Keratinocyte (primary cell): ENCODE data around the gene ADGRG6. TPM values are rescaled to one million over a fixed set of nuclear protein-coding genes. Genes with fewer than 3 reads are reported as not detected.

Experiments
- DNase-seq: peaks from one replicate; pipeline ENCODE4 v3.0.0-alpha.2; 2011; ENCODE audit warnings: low read depth, missing footprints, low spot score
- FAIRE-seq: peaks from 2 replicates; lab custom pipeline; 2011; peaks lifted over from hg19 to GRCh38; lab: Jason Lieb, UNC
- H2AFZ ChIP-seq: 2 replicates; pipeline ENCODE4 v1.6.0; 2012; ENCODE audit warnings: low read length, control low read depth, inconsistent platforms; ENCODE audit not compliant: control insufficient read depth
- H3K27ac ChIP-seq: 2 replicates; pipeline ENCODE4 v1.5.1; 2011; ENCODE audit warnings: low read length; ENCODE audit not compliant: control insufficient read depth, insufficient read depth
- H3K27me3 ChIP-seq: 3 replicates; pipeline ENCODE4 v1.6.0; 2011; ENCODE audit warnings: low read length; ENCODE audit not compliant: control insufficient read depth, insufficient read depth; ENCODE audit errors: extremely low read depth
- H3K36me3 ChIP-seq, 2 experiments: 2 replicates in 1 of 2; 3 replicates in 1 of 2; pipeline ENCODE4 v1.5.1; 2011; ENCODE audit warnings: low read length in 2 of 2, mild to moderate bottlenecking in 1 of 2; ENCODE audit not compliant: control insufficient read depth in 2 of 2, insufficient read depth in 2 of 2; ENCODE audit errors: extremely low read depth in 1 of 2
- H3K4me1 ChIP-seq: 3 replicates; pipeline ENCODE4 v1.5.1; 2011; ENCODE audit warnings: low read length; ENCODE audit not compliant: control insufficient read depth, insufficient read depth; ENCODE audit errors: extremely low read depth
- H3K4me2 ChIP-seq: 3 replicates; pipeline ENCODE4 v1.6.0; 2011; ENCODE audit warnings: low read depth, low read length; ENCODE audit not compliant: control insufficient read depth, insufficient read depth; ENCODE audit errors: extremely low read depth
- H3K4me3 ChIP-seq, 3 experiments: fragments of 200-600 bp in 1 of 3; sonication (generic) in 1 of 3; 2 replicates in 2 of 3; 3 replicates in 1 of 3; pipeline ENCODE4 v1.5.1; 2011 to 2016; ENCODE audit warnings: low read length in 3 of 3, mild to moderate bottlenecking in 3 of 3, control low read depth in 2 of 3, inconsistent platforms in 1 of 3, low read depth in 1 of 3, mixed read lengths in 1 of 3, mixed run types in 1 of 3, moderate library complexity in 1 of 3; ENCODE audit not compliant: control insufficient read depth in 2 of 3, insufficient read depth in 2 of 3; ENCODE audit errors: extremely low read depth in 1 of 3
- H3K79me2 ChIP-seq: 2 replicates; pipeline ENCODE4 v1.6.0; 2012; ENCODE audit warnings: low read length; ENCODE audit not compliant: control insufficient read depth, insufficient read depth
- H3K9ac ChIP-seq: 3 replicates; pipeline ENCODE4 v1.6.0; 2011; ENCODE audit warnings: low read length; ENCODE audit not compliant: control insufficient read depth, insufficient read depth; ENCODE audit errors: extremely low read depth
- H3K9me1 ChIP-seq: 3 replicates; pipeline ENCODE4 v1.6.0; 2011; ENCODE audit warnings: low read length; ENCODE audit not compliant: control insufficient read depth, insufficient read depth; ENCODE audit errors: extremely low read depth
- H3K9me3 ChIP-seq: 2 replicates; pipeline ENCODE4 v1.5.1; 2012; ENCODE audit warnings: low read depth, low read length; ENCODE audit not compliant: control insufficient read depth
- H4K20me1 ChIP-seq: 3 replicates; pipeline ENCODE4 v1.6.0; 2011; ENCODE audit warnings: low read length; ENCODE audit not compliant: control insufficient read depth, insufficient read depth; ENCODE audit errors: extremely low read depth
- EZH2 ChIP-seq: IDR thresholded peaks from one replicate; pipeline ENCODE4 v1.6.1; 2012; ENCODE audit warnings: inconsistent platforms, mild to moderate bottlenecking, low read length, moderate library complexity
- dilution Hi-C: fragments of 300-500 bp; cut with MboI; formaldehyde crosslinking; loops from one replicate; pipeline ENCODE4 v1.7.0; 2020; ENCODE audit warnings: low sequenced_read_pairs; ENCODE audit not compliant: extremely low pct_ligation_motif_present
- polyA plus RNA-seq, 5 experiments: library from polyadenylated mRNA; depleted of rRNA in 3 of 5; stranded (reverse) in 3 of 5; stranded (forward) in 1 of 5; unstranded in 1 of 5; fragments of >200 nt; gene quantifications; 1 replicate in 1 of 5; 2 replicates in 3 of 5; 3 replicates in 1 of 5; pipeline versions ENCODE4 v1.2.1 to v1.2.3, GENCODE V29; 2011 to 2012; ENCODE audit warnings: missing spikeins in 2 of 5, low read depth in 1 of 5, low replicate concordance in 1 of 5
- TF ChIP-seq, protein P1 (sequence below), 3 experiments: IDR thresholded peaks in 1 of 3; conservative IDR thresholded peaks in 1 of 3; optimal IDR thresholded peaks in 1 of 3; 2 replicates in 2 of 3; 3 replicates in 1 of 3; pipeline versions ENCODE3 to v1.5.1; 2011; ENCODE audit warnings: low read length in 3 of 3, mild to moderate bottlenecking in 3 of 3, moderate library complexity in 2 of 3, control low read depth in 1 of 3, inconsistent platforms in 1 of 3; ENCODE audit not compliant: insufficient read depth in 2 of 3; ENCODE audit errors: extremely low read depth in 1 of 3

The ADGRG6 gene
- polyA plus RNA-seq, 1 donor (not counting 4 experiments of a cell fraction or from before 2014, with no cell fraction given), result 20.1 TPM

DNA sequence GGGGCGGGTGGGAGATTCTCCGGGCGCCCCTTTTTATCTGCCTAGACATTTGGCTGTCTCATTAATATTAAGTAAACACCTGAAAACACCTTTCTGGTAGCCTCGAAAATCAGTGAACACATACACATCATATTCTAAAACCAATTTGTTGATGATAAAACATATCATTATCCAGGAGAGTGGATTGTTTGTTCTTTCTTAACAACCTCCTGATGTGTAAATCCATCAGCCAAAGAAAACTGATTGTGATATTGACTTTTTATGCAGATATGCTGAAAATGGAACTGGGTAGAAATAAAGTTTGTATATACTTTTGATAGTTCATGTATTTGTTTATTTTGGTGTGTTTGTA is 75.7 kb downstream of the ADGRG6 start:
- no peak for DNase-seq
- Histone ChIP-seq H3K9me3 (no peaks in the 10 kb centered on the region), H3K4me3 (peak overlapping the region in 2 of 3 experiments; percentile 48 to 58), H3K9ac (peak overlapping the region; percentile 60), H3K4me2 (peak overlapping the region; percentile 87), H3K79me2 (peaks cover 2% of the 10 kb centered on the region), H3K27ac (peak overlapping the region; percentile 81), H3K9me1 (no peaks in the 10 kb centered on the region), H3K27me3 (no peaks in the 10 kb centered on the region), H3K4me1 (peaks cover 57% of the 10 kb centered on the region), H3K36me3 (no peaks in the 10 kb centered on the region), H2AFZ (peak overlapping the region; percentile 59), H4K20me1 (no peaks in the 10 kb centered on the region)
- TF ChIP-seq, protein P1, sequence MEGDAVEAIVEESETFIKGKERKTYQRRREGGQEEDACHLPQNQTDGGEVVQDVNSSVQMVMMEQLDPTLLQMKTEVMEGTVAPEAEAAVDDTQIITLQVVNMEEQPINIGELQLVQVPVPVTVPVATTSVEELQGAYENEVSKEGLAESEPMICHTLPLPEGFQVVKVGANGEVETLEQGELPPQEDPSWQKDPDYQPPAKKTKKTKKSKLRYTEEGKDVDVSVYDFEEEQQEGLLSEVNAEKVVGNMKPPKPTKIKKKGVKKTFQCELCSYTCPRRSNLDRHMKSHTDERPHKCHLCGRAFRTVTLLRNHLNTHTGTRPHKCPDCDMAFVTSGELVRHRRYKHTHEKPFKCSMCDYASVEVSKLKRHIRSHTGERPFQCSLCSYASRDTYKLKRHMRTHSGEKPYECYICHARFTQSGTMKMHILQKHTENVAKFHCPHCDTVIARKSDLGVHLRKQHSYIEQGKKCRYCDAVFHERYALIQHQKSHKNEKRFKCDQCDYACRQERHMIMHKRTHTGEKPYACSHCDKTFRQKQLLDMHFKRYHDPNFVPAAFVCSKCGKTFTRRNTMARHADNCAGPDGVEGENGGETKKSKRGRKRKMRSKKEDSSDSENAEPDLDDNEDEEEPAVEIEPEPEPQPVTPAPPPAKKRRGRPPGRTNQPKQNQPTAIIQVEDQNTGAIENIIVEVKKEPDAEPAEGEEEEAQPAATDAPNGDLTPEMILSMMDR (optimal IDR thresholded peaks at IDR 0.05 in 1 of 3, IDR thresholded peaks at IDR 0.05 in 1 of 3, conservative IDR thresholded peaks at IDR 0.05 in 1 of 3; ENCODE audit: extremely low read depth in 1 of 3, insufficient read depth in 2 of 3, low read length in 3 of 3), result no peak
- no peak for TF ChIP-seq EZH2
- dilution Hi-C loops, result no loop called here
- FAIRE-seq, result no peak

- Histone ChIP-seq H3K36me3 (no peaks in the 10 kb centered on the region), H3K4me1 (peaks cover 48% of the 10 kb centered on the region), H3K4me2 (peak overlapping the region; percentile 87), H3K27me3 (no peaks in the 10 kb centered on the region), H3K9me3 (no peaks in the 10 kb centered on the region), H3K79me2 (peaks cover 2% of the 10 kb centered on the region), H3K4me3 (peak overlapping the region in 2 of 3 experiments; percentile 12 to 14), H2AFZ (no peak overlapping the region), H3K9me1 (no peaks in the 10 kb centered on the region), H3K9ac (no peak overlapping the region), H4K20me1 (no peaks in the 10 kb centered on the region), H3K27ac (peak overlapping the region; percentile 81)
- TF ChIP-seq EZH2, result no peak
- TF ChIP-seq, protein P1 (optimal IDR thresholded peaks at IDR 0.05 in 1 of 3, IDR thresholded peaks at IDR 0.05 in 1 of 3, conservative IDR thresholded peaks at IDR 0.05 in 1 of 3; ENCODE audit: extremely low read depth in 1 of 3, insufficient read depth in 2 of 3, low read length in 3 of 3), result no peak
- DNase-seq (no peak), FAIRE-seq (peak; percentile 84)
- dilution Hi-C loops, result no loop called here
These were observed 76.5 kb downstream of the ADGRG6 start for GRCh38 chr6:142378138-142378875.
